HG03108 (cell line): ENCODE measurements around the gene TMEFF2.

Experiments
- ATAC-seq: cut with Tn5 transposase; IDR thresholded peaks from one replicate; pipeline ENCODE4 v1.9.1; 2021; ENCODE audit warnings: moderate library complexity; ENCODE audit not compliant: unreplicated experiment

Gene TMEFF2

GRCh38 chr2:192026059-192026824 is 168.5 kb downstream of the TMEFF2 start:
- ATAC-seq: no peak

GRCh38 chr2:192025637-192026036 is 169.1 kb downstream of the TMEFF2 start:
- ATAC-seq: no peak

- no peak for ATAC-seq
These were observed 171.7 kb downstream of the TMEFF2 start for GRCh38 chr2:192023006-192023405.

- no peak for ATAC-seq
These were observed 176.9 kb downstream of the TMEFF2 start for GRCh38 chr2:192017844-192018243.

- ATAC-seq: no peak
These were observed 178.5 kb downstream of the TMEFF2 start for GRCh38 chr2:192016265-192016664.

- no peak for ATAC-seq
These were observed 181.5 kb downstream of the TMEFF2 start for GRCh38 chr2:192013211-192013610.

- no peak for ATAC-seq
These were observed 183.5 kb downstream of the TMEFF2 start for GRCh38 chr2:192011196-192011595.

- ATAC-seq: no peak
These were observed 184.7 kb downstream of the TMEFF2 start for GRCh38 chr2:192010073-192010472.

GRCh38 chr2:192007581-192008228 is 187.0 kb downstream of the TMEFF2 start:
- no peak for ATAC-seq

- ATAC-seq: no peak
These were observed 189.5 kb downstream of the TMEFF2 start for GRCh38 chr2:192005211-192005610.

GRCh38 chr2:192004188-192004963 is 190.4 kb downstream of the TMEFF2 start:
- ATAC-seq: peak; percentile 74

- ATAC-seq: no peak
These were observed 192.3 kb downstream of the TMEFF2 start for GRCh38 chr2:192002418-192002817.

- no peak for ATAC-seq
These were observed 194.3 kb downstream of the TMEFF2 start for GRCh38 chr2:192000196-192000980.

GRCh38 chr2:191999101-191999841 is 195.5 kb downstream of the TMEFF2 start:
- ATAC-seq: no peak

GRCh38 chr2:191995285-191995684 is 199.4 kb downstream of the TMEFF2 start:
- ATAC-seq: no peak

- no peak for ATAC-seq
These were observed 200.0 kb downstream of the TMEFF2 start for GRCh38 chr2:191994749-191995148.

GRCh38 chr2:191991442-191991841 is 203.3 kb downstream of the TMEFF2 start:
- no peak for ATAC-seq

GRCh38 chr2:191985740-191986139 is 209.0 kb downstream of the TMEFF2 start:
- no peak for ATAC-seq

- no peak for ATAC-seq
These were observed 211.1 kb downstream of the TMEFF2 start for GRCh38 chr2:191983591-191983990.

GRCh38 chr2:191983186-191983585 is 211.5 kb downstream of the TMEFF2 start:
- ATAC-seq: no peak
